ENCODE results near the gene IFNG-AS1.

IFNG-AS1 gene

GRCh38 chr12:67996347-67996746, 7.1 kb downstream of the IFNG-AS1 start:
- no peak for DNase-seq

- DNase-seq = no peak
Measured at GRCh38 chr12:67998379-67998778, 9.1 kb downstream of the IFNG-AS1 start.

GRCh38 chr12:67999244-67999643, 10.0 kb downstream of the IFNG-AS1 start:
- no peak for DNase-seq

- DNase-seq = no peak
Measured at GRCh38 chr12:68001486-68002466, 12.5 kb downstream of the IFNG-AS1 start.

GRCh38 chr12:68003777-68004176, 14.5 kb downstream of the IFNG-AS1 start:
- DNase-seq = no peak

DNA sequence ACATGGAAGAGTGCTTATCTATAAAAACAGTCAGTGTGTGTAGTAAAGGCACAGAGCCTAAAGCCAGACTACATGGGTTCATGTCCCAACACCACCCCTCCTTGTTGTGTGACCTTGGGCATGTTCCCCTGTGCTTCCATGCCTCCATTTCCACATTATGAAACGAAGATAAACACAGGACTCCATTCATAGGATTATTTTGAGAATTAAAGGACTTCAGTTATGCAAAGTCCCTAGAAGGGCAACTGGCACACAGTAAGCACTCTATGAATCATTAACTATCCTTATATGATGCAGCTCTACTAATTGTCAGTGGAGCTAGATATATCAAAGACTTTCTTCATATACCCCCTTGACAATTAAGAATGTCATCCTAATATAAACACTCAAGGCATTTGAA, 17.8 kb downstream of the IFNG-AS1 start:
- DNase-seq = no peak

GRCh38 chr12:68007466-68007865, 18.2 kb downstream of the IFNG-AS1 start:
- no peak for DNase-seq

DNA sequence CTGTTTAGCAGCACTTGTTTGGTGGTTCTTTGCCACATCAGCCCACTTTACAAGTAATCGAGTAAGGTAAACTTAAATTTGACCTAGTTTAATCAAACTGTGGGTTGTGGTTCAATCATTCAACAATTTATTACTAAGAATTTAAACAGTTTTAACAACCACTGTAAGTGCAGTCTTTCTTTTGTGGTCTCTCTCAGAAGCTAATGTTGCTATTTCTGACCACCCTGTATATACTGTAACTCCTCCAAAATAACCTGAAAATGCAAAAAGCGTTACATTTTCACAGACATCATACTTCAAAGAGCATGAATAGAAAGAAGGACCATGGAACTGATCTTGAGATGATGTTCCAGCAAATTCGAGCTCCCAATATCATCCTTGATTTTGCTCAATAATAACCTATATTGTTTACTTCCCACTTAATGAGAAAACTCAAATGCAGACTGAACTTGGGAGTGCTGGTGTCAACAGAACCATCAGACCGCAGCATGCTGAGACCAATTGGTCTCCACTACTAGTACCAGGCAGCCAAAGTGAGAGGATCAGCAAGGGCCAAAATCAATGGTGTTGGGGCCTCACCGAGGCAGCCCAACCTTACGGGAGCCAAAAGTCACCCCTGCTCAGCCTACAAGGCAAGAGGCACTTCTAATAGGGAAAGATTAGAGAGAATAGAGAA, 22.1 kb downstream of the IFNG-AS1 start:
- no peak for DNase-seq

DNA sequence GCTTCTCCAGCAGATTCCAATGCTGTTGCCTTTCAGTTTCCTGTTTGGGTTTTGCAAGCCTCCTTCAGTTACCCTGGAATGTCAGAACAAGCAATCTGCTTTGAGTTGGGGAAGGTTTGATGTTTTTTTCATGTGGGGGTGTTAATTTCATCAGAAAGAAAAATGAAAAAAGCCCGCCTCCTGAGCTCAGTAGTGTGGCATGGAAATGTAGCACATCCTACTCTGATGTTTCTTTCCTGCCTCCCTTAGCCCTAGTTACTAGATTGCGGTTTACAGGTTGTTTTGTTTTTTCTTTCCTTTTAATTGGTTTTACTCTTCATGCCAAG, 22.6 kb downstream of the IFNG-AS1 start:
- DNase-seq = no peak

GRCh38 chr12:68012712-68013111, 23.5 kb downstream of the IFNG-AS1 start:
- no peak for DNase-seq

- DNase-seq = no peak
Measured at GRCh38 chr12:68013181-68013580, 23.9 kb downstream of the IFNG-AS1 start.

DNA sequence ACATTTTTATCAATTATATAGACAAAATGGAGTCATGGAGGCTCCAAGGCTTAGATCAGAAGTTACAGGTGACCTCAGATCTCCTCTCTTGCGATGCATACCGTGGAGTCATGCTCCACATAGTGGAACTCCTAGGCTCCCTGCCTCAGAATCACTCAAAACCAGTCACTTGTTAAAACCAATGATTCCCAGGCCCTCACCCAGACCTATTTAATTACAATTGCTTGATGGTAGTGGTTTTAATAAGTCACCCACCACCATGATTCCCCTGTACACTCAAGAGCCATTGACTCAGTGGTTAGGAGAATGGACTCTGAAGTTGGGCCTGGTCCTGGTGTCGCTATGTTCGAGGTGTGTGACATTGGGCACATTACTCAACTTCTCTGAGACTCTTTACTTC, 26.9 kb downstream of the IFNG-AS1 start:
- DNase-seq = no peak

DNA sequence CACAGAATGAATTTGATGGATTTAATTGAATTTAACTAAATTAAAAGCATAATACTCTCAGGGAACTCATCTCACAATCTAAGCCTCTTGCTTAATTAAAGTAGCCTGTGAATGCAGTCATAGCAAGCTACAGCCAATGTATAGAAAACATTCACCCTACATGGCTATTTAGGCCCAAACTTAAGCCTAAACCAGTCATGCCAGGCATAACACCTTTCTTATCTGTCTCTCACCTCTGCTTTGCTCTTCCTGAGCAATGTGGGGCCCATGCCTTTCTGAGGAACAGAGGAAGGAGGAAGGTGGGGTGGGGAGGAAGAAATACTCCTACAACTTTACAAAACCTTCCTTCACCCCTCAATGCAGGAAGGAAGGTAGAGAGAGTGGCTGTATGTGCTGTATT, 29.1 kb downstream of the IFNG-AS1 start:
- no peak for DNase-seq

DNA sequence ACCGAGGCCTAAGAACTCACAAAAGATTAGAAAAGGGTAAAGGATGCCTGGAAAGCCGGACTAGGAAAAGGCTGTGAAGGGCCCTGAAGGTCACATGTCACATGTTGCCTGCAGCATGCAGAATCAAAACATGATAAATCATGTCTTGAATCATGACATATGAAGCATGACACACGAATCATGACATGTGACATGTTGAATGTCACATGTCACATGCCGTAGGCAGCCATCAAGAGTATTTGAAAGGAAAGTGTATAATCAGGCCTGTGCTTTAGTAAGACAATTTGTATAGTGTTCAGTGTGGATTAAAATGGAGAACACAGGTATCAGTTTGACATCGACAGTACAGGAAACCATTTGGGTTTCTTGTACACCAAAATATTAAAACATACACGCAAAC, 30.8 kb downstream of the IFNG-AS1 start:
- DNase-seq = no peak

DNA sequence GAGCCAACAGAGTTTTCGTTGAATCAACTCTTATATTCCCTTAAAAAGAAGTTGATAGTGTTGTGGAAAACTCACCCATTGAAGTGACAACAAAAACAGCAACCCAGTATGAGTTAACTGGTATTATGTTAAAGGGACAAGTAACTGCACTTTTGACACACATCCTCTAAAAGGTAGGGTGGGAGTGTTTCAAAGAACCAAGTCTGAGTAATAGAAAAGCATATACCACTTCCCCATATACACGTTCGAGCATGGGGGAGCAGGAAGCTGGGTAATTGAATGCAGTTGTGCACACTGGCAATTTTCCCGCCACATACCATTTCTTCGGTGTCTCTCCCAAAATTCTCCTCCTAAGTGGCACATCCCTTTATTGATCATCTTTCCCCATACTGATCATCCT, 31.5 kb downstream of the IFNG-AS1 start:
- DNase-seq = no peak

GRCh38 chr12:68028647-68029046, 39.4 kb downstream of the IFNG-AS1 start:
- DNase-seq = no peak

GRCh38 chr12:68030248-68030647, 41.0 kb downstream of the IFNG-AS1 start:
- no peak for DNase-seq

DNA sequence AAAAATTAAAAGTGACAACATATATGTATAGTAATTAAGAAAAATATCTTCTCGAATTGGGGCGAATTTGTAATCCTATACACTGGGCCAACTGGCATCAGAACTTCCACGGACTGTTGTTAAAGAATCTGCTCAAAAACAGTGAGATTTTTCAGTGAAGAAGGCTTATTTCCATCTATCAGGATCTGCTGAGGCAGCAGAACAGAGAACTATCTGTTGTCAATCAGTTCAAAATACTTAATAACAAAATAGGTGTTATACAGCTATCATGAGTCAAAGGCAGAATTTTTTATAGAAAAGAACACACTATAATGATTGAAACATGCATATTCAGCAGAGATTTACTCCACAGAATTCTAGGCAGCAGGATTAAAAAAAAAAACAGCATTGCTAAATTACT, 41.9 kb downstream of the IFNG-AS1 start:
- no peak for DNase-seq

GRCh38 chr12:68031881-68032739, 42.9 kb downstream of the IFNG-AS1 start:
- no peak for DNase-seq

DNA sequence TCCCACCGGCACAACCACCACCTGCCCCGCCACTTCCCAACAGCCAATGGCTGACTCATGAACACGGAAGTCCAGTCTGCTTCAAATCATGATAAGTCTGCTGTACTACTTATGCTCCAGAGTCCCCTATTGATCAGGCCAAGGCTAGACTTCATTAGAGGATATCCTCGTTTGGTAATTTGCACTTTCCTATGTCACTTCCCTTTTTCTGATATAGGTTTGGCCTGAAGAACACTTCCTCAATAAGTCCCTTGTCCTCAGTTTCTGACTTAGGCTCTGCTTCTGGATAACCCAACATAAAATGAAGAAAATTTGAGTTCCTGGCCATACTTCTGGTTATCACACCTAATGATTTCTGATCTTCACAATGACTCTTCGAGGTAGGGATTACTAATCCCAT, 45.3 kb downstream of the IFNG-AS1 start:
- DNase-seq = no peak

DNA sequence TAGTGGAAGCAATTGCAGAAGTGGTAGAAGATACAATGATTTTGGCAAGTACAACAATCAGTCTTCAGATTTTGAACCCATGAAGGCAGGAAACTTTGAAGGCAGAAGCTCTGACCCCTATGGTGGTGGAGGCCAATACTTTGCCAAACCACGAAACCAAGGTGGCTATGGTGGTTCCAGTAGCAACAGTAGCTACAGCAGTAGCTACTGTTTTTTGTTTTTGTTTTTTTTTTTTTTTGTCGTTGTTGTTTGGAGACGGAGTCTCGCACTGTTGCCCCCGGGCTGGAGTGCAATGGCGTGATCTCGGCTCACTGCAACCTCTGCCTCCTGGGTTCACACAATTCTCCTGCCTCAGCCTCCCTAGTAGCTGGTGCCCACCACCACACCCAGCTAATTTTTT, 47.4 kb downstream of the IFNG-AS1 start:
- DNase-seq = no peak

- no peak for DNase-seq
Measured at GRCh38 chr12:68037616-68038255, 48.5 kb downstream of the IFNG-AS1 start.

DNA sequence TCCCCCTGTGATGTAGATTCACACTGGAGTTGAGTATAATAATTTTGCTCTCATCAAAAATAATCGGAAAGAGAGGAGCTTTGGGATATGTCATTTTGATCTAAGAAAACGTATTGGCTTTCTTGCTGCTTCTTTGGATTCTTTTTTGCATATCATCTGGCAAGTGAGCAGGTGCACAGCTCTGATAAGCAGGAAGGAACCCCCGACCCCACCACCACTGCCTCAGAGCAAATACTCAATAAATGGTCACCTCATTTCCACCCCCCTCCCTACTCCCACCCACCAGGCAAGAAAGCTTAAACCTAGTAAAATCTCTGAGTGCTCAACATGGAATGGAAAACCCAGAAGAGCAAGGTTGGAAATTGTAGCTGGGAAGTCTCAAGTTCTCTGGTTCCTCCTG, 49.4 kb downstream of the IFNG-AS1 start:
- DNase-seq = no peak
